Measurements from ENCODE around the gene NR6A1.

Gene NR6A1

DNA sequence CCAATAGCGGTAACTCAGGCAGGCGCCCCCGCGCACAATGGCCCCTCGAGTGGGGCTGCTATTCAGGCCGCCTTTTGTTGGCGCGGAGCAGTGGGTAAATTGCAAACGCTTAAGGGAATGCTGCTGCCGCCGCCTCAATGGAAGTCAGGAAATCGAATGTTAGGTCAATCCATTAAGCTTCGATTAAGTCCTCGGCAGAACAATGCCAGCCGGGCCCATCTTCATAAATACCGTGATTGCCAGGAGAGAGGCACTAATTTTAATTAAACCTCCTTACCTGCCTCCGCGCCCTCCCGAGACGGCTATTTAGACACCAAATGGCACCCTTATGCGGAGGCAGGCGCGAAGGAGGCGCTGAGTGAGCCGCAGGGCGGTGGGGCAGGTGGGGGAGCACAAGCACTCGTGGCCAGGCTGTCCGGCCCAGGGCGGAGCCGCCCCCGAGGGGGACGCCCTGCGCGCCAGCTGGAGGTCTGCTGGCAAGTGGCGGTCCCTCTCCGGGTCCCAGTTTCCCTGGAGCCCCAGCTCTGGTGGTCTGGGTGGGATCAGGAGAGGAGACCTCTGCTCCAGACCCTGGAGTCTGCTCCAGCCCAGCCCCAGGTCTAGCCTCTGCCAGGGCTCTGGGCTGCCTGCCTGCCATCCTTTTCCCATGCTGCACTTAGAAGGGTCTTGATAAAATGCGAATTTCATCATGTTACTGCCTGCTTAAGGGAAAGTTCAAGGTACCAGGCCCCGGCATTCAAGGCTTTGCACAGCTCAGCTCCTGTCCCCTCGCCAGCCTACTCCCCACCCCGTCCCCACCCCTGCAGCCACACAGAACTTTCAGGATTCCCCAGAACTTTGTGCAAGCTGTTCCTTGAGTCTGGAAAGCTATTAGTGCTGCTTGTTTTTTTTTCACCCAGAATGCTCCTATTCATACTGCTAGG, 283.6 kb downstream of the NR6A1 start:
- no peak overlapping the region for H3K27ac ChIP-seq
- no peak overlapping the region for H3K4me3 ChIP-seq
- TF ChIP-seq, protein P1, sequence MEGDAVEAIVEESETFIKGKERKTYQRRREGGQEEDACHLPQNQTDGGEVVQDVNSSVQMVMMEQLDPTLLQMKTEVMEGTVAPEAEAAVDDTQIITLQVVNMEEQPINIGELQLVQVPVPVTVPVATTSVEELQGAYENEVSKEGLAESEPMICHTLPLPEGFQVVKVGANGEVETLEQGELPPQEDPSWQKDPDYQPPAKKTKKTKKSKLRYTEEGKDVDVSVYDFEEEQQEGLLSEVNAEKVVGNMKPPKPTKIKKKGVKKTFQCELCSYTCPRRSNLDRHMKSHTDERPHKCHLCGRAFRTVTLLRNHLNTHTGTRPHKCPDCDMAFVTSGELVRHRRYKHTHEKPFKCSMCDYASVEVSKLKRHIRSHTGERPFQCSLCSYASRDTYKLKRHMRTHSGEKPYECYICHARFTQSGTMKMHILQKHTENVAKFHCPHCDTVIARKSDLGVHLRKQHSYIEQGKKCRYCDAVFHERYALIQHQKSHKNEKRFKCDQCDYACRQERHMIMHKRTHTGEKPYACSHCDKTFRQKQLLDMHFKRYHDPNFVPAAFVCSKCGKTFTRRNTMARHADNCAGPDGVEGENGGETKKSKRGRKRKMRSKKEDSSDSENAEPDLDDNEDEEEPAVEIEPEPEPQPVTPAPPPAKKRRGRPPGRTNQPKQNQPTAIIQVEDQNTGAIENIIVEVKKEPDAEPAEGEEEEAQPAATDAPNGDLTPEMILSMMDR (IDR thresholded peaks at IDR 0.05): no peak
- DNase-seq (ENCODE audit: low spot score): no peak

DNA sequence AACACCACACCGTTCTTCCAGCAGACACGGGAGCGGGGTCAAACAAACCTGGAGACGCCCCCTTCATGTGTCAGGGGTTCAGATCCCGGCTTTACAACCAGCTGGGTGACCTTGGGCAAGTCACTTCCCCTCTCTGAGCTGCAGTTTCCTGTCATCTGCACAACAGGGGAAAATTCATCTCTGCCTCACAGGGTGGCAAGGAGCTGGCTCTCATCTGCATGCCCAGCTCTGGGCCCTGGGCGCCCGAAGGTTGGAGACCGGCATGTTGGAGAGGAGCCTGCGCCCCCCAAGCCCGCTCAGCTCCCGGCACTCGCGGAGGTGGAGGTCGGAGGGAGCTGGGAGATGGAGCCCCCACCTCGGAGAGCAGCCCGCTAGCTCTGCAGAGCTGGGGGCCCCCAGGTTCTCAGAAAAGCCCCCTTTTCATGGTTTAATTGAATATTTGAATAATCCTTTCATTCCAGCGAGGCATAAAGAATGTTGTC, 284.3 kb downstream of the NR6A1 start:
- H3K27ac ChIP-seq: no peak overlapping the region
- TF ChIP-seq, protein P1 (IDR thresholded peaks at IDR 0.05): no peak
- no peak overlapping the region for H3K4me3 ChIP-seq
- no peak for DNase-seq (ENCODE audit: low spot score)

DNA sequence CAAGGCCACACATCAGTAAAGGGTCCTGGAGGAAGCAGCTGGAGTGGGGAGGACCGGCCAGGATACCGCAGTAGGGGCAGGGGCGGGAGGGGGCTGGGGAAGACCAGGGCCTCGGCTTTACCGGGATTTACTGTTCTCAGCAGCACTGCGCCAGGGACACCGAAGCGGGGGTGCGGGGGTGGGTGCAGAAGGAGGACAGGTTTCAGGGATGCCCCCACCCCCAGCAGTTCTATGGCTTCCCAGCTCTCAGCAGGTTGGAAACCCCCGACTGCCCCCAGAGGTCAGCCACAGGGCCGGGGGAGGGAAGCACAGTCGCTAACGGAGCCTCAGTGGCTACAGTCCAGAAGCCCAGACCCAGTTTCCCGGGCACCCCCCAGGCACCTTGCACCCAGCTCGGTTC, 285.2 kb downstream of the NR6A1 start:
- no peak for DNase-seq (ENCODE audit: low spot score)
- H3K27ac ChIP-seq: no peak overlapping the region
- TF ChIP-seq, protein P1 (IDR thresholded peaks at IDR 0.05): no peak
- no peak overlapping the region for H3K4me3 ChIP-seq

- TF ChIP-seq, protein P1 (IDR thresholded peaks at IDR 0.05): no peak
- DNase-seq (ENCODE audit: low spot score): no peak
- Histone ChIP-seq H3K27ac (no peak overlapping the region), H3K4me3 (no peak overlapping the region)
These were observed 285.9 kb downstream of the NR6A1 start for GRCh38 chr9:124485201-124485600.

DNA sequence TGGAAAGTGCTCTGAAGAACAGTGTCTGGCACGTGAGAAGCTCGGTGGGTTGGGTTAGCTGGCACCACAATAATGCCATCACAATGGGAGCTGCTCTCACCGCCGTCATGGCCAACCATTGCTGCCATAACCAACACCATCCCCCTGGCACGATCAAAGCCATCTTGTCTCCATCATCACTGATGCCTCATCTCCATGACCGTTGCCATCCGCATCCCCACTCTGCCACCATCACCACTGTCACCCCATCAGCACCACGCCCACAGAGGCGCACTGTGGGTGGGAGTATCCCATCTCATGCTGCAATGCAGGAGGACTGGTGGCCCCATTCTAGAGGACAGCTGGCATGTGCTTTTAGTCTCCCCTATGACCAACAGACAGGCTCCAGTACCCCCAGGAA, 287.6 kb downstream of the NR6A1 start:
- no peak for DNase-seq (ENCODE audit: low spot score)
- no peak overlapping the region for H3K4me3 ChIP-seq
- no peak overlapping the region for H3K27ac ChIP-seq
- TF ChIP-seq, protein P1 (IDR thresholded peaks at IDR 0.05): no peak

DNA sequence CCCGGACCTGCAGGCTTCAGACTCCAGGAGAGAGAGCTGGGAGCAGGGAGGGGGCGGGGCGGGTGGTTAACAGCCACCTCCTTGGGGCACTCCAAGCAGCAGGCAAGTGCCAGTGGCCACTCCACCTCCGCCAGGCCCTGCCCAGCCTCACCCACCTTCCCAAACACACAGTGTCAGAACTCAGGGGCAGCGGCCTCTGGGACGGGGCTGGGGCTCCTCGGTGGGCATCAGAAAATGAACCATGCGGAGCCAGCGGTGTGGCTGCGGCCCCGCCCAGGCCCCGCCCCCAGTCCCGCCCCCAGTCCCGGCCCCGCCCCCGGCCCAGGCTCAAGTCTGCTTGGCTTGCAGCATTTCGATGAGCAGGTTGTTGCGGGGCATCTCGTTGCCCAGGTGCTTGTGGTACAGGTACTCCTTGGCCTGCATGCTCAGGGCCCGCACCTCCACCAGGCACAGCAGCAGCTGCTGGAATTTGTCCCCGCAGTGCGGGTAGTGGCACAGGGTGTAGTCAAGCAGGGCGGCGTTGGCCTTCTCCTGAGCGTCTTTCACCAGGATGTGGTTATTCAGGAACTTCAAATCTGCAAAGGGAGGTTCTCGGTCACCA, 288.6 kb downstream of the NR6A1 start:
- TF ChIP-seq, protein P1 (IDR thresholded peaks at IDR 0.05): no peak
- no peak for DNase-seq (ENCODE audit: low spot score)
- H3K27ac ChIP-seq: no peak overlapping the region
- H3K4me3 ChIP-seq: no peak overlapping the region

All from coronary artery (tissue), 2 donors.